Mesodermal cell (in vitro differentiated cells): ENCODE measurements around the gene TGDS. TPM values are rescaled to one million over a fixed set of nuclear protein-coding genes. Genes with fewer than 3 reads are reported as not detected.
"Not testable (repeated sequence)": the region's sequence is repeated elsewhere in the genome, so short reads cannot be mapped to it uniquely, and the experiment has no call there.

Experiments used
- H3K27ac ChIP-seq: 2 replicates; pipeline ENCODE4 v1.7.0; 2013; ENCODE audit warnings: mild to moderate bottlenecking, low read depth, low read length, moderate library complexity; ENCODE audit not compliant: severe bottlenecking
- H3K36me3 ChIP-seq: 2 replicates; pipeline ENCODE4 v1.7.1; 2013; ENCODE audit warnings: mild to moderate bottlenecking, low read length, moderate library complexity; ENCODE audit not compliant: control insufficient read depth, insufficient read depth
- H3K4me1 ChIP-seq: one replicate; pipeline ENCODE4 v1.7.1; 2013; ENCODE audit warnings: mild to moderate bottlenecking, low read length; ENCODE audit not compliant: insufficient read depth, control insufficient read depth, poor library complexity, severe bottlenecking
- H3K4me3 ChIP-seq: 2 replicates; pipeline ENCODE4 v1.7.0; 2013; ENCODE audit warnings: low read length, control low read depth, mild to moderate bottlenecking; ENCODE audit not compliant: insufficient read depth, poor library complexity, severe bottlenecking; ENCODE audit errors: extremely low read depth
- H3K9me3 ChIP-seq: 2 replicates; pipeline ENCODE4 v1.7.1; 2013; ENCODE audit warnings: mild to moderate bottlenecking, low read length, moderate library complexity; ENCODE audit not compliant: control insufficient read depth
- WGBS, 2 experiments: methylation state at CpG; one replicate each; pipeline ENCODE4 v1.1.5; 2013; ENCODE audit warnings: missing lambda C conversion rate in 2 of 2; ENCODE audit not compliant: insufficient coverage in 2 of 2; 5-methylcytosine and 5-hydroxymethylcytosine counted together
- polyA plus RNA-seq, 2 experiments: library from polyadenylated mRNA; stranded (reverse); fragments of 50-300 nt; gene quantifications; one replicate each; pipeline ENCODE4 v1.2.3, GENCODE V29; 2013

Gene TGDS, protein sequence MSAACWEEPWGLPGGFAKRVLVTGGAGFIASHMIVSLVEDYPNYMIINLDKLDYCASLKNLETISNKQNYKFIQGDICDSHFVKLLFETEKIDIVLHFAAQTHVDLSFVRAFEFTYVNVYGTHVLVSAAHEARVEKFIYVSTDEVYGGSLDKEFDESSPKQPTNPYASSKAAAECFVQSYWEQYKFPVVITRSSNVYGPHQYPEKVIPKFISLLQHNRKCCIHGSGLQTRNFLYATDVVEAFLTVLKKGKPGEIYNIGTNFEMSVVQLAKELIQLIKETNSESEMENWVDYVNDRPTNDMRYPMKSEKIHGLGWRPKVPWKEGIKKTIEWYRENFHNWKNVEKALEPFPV
- 17.0 TPM for polyA plus RNA-seq (2013, experiment 1 of 2)
- polyA plus RNA-seq (2013, experiment 2 of 2) = 20.9 TPM

- 1 to 2% methylated on average over 25 to 27 of the region's 41 CpGs for WGBS, 2 experiments
- Histone ChIP-seq H3K27ac (no peak within 1 kb of the TSS), H3K9me3 (peaks cover 8% of the 10 kb centered on the region), H3K4me3 (peak within 1 kb of the TSS; percentile 99), H3K36me3 (peaks cover 15% of the 10 kb centered on the region), H3K4me1 (peaks cover 12% of the 10 kb centered on the region)
These were observed at the start of gene TGDS for GRCh38 chr13:94595950-94596574. Gene TGDS (minus strand): TSS chr13:94596152. CDS start chr13:94596136, 16 bp downstream.

- Histone ChIP-seq H3K9me3 (no peaks in the 10 kb centered on the region), H3K4me3 (no peak overlapping the region), H3K27ac (peak overlapping the region; percentile 88), H3K4me1 (peaks cover 4% of the 10 kb centered on the region), H3K36me3 (no peaks in the 10 kb centered on the region)
- WGBS, 2 experiments = 20% methylated on average over 1 of the region's 3 CpGs; no CpG with 5 or more reads in 1 of the 2 experiments
These were observed 45.5 kb upstream of the TGDS start for GRCh38 chr13:94641409-94641941.

GRCh38 chr13:94640721-94641120 is 44.8 kb upstream of the TGDS start:
- no CpG with 5 or more reads among the region's 2 CpGs for WGBS, 2 experiments
- Histone ChIP-seq H3K4me1 (peaks cover 4% of the 10 kb centered on the region), H3K9me3 (no peaks in the 10 kb centered on the region), H3K4me3 (no peak overlapping the region), H3K36me3 (no peaks in the 10 kb centered on the region), H3K27ac (no peak overlapping the region)

- H3K9me3 ChIP-seq, H3K36me3 ChIP-seq, H3K4me3 ChIP-seq, H3K4me1 ChIP-seq, H3K27ac ChIP-seq: not testable (repeated sequence)
- 100% methylated on average over 1 to 2 of the region's 3 CpGs for WGBS, 2 experiments
These were observed 41.7 kb upstream of the TGDS start for GRCh38 chr13:94637677-94638076.

DNA sequence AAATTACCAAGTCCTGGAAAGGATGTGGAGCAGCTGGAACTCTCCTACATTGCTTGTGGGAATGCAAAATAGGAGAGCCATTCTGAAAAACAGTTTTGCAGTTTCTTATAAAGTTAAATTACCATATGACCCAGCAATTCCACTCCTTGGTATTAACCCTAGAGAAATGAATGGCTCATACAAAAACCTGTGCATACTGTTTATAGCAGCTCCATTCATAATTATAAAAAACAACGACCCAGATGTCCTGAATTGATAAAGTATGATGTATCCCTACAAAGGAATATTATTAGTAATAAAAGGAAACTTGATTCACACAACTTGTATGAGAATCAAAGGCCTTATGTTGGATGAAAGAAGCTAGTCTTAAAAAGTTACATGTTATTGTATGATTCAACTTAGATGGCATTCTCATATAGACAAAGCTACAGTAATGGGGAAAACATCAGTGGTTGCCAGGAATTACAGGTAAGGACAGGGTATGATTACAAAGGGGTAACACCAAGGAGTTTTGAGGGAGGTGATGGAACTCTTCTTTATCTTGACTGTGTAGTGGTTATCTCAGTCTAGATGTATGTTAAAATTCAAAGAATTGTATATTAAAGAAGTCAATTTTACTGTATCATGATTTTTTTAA is 41.1 kb upstream of the TGDS start:
- peaks cover 4% of the 10 kb centered on the region for H3K4me1 ChIP-seq
- no peaks in the 10 kb centered on the region for H3K9me3 ChIP-seq
- no CpG with 5 or more reads among the region's 1 CpG for WGBS, 2 experiments
- H3K36me3 ChIP-seq = no peaks in the 10 kb centered on the region
- H3K4me3 ChIP-seq = no peak overlapping the region
- no peak overlapping the region for H3K27ac ChIP-seq

DNA sequence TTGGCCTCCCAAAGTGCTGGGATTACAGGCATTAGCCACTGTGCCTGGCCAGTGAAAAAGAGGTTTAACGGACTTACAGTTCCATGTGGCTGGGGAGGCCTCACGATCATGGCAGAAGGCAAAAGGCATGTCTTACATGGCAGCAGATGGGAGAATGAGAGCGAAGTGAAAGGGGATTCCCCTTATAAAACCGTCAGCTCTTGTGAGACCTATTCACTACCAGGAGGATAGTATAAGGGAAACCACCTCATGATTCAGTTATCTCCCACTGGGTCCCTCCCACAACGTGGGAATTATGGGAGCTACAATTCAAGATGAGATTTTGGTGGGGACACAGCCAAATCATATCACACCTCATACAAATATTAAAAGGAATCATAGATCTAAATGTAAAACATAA is 40.1 kb upstream of the TGDS start:
- H3K4me3 ChIP-seq, H3K4me1 ChIP-seq, H3K9me3 ChIP-seq, H3K36me3 ChIP-seq, H3K27ac ChIP-seq: not testable (repeated sequence)
- 58 to 85% methylated on average over 2 to 4 of the region's 5 CpGs for WGBS, 2 experiments

DNA sequence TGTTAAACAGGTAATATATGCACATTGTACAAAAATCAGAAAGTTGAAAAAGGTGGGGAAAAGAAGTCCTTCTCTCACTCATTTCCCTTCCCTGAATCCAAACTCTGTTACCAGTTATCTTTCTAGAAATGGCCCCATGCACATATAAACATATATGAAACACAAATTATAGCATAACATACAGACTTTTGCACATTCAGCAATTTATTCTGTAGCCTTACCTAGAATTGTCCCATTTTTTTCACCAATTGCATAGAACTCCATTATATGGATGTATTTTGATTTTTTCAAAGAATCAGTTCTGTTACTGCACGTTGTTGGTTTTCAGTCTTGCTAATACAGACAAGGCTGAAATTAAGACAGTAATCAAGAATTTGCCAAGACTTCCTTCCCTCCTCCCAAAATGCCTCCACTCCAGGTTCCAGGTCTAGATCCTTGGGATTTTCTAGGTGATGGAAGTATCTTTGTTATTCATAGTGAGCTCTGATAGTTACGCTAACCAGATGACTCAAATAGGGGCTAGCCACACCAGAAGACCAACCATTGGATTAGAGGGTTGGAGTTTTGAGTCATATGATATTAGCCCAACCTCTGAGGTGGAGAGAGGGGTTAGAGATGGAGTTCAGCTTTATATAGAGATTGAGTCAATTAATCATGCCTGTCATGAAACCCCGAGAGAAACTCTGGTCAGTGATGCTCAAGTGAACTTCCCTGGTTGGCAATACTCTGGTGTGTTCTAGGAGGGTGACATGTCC is 36.5 kb upstream of the TGDS start:
- 81 to 90% methylated on average over 2 of the region's 3 CpGs for WGBS, 2 experiments
- no peaks in the 10 kb centered on the region for H3K9me3 ChIP-seq
- peaks cover 12% of the 10 kb centered on the region for H3K36me3 ChIP-seq
- H3K4me1 ChIP-seq = no peaks in the 10 kb centered on the region
- no peak overlapping the region for H3K4me3 ChIP-seq
- H3K27ac ChIP-seq = no peak overlapping the region

- WGBS, 2 experiments = 100% methylated on average over 1 to 2 of the region's 2 CpGs
- peaks cover 12% of the 10 kb centered on the region for H3K36me3 ChIP-seq
- H3K4me3 ChIP-seq = no peak overlapping the region
- H3K4me1 ChIP-seq = no peaks in the 10 kb centered on the region
- H3K27ac ChIP-seq = no peak overlapping the region
- H3K9me3 ChIP-seq = no peaks in the 10 kb centered on the region
These were observed 34.9 kb upstream of the TGDS start for GRCh38 chr13:94630858-94631257.

GRCh38 chr13:94623316-94623715 is 27.4 kb upstream of the TGDS start:
- peaks cover 45% of the 10 kb centered on the region for H3K36me3 ChIP-seq
- H3K27ac ChIP-seq = no peak overlapping the region
- WGBS, 2 experiments = 100% methylated on average over 2 of the region's 4 CpGs; no CpG with 5 or more reads in 1 of the 2 experiments
- H3K4me1 ChIP-seq = no peaks in the 10 kb centered on the region
- H3K9me3 ChIP-seq = no peaks in the 10 kb centered on the region
- H3K4me3 ChIP-seq = no peak overlapping the region

GRCh38 chr13:94622344-94622743 is 26.4 kb upstream of the TGDS start:
- no peak overlapping the region for H3K4me3 ChIP-seq
- H3K4me1 ChIP-seq = no peaks in the 10 kb centered on the region
- no peak overlapping the region for H3K27ac ChIP-seq
- no peaks in the 10 kb centered on the region for H3K9me3 ChIP-seq
- no CpG with 5 or more reads among the region's 2 CpGs for WGBS, 2 experiments
- peaks cover 40% of the 10 kb centered on the region for H3K36me3 ChIP-seq
